ENCODE data around the gene ETV3. TPM values are rescaled to one million over a fixed set of nuclear protein-coding genes. Genes with fewer than 3 reads are reported as not detected.

ETV3 gene
- total and polyA plus RNA-seq, 2 of the 8 experiments (the other 6 are each of a cell fraction or from before 2014, with no cell fraction given), result 6.0 to 23.8 TPM

DNA sequence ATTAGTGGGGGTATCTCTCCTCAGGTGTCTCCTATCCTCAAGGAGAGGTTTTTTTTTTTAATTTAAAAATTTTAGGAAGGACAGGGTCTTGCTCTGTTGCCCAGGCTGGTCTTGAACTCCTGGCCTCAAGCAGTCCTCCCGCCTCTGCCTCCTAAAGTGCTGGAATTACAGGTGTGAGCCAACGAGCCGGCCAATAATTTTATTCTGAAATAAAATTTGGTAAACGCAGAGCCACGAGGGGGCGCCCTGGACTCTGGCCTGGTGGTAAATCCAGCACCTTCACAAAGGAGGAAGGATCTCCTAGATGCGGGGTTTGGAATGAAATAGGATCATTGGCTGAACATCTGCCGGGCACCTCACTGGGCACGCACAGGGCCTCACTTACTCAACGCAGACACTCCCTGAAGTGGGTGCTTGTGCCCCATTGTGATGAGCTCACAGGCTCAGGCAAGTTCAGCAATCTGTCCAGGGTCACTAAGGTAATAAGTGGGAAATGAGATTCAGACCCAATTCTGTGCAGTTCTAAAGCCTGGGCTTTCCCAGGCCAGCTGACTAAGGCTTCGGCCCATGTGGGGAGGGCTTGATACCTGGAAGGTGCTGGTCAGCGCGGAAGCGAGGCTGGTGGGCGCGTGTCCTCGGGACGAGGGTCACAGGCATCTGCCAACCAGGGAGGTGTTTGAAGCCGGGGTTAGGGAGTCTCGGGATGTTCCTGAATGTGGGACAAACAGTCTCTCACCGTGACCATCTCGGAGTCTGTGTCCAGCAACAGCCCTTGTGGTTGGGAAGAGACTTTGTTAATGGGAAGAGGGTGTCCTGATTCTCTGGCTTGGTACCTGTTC lies 32.7 kb upstream of the ETV3 start (continued):
- TF ChIP-seq, protein P1, sequence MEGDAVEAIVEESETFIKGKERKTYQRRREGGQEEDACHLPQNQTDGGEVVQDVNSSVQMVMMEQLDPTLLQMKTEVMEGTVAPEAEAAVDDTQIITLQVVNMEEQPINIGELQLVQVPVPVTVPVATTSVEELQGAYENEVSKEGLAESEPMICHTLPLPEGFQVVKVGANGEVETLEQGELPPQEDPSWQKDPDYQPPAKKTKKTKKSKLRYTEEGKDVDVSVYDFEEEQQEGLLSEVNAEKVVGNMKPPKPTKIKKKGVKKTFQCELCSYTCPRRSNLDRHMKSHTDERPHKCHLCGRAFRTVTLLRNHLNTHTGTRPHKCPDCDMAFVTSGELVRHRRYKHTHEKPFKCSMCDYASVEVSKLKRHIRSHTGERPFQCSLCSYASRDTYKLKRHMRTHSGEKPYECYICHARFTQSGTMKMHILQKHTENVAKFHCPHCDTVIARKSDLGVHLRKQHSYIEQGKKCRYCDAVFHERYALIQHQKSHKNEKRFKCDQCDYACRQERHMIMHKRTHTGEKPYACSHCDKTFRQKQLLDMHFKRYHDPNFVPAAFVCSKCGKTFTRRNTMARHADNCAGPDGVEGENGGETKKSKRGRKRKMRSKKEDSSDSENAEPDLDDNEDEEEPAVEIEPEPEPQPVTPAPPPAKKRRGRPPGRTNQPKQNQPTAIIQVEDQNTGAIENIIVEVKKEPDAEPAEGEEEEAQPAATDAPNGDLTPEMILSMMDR (IDR thresholded peaks at IDR 0.05; ENCODE audit: control extremely low read depth in 1 of 3, insufficient read depth in 1 of 3, low read depth in 1 of 3, low read length in 3 of 3), result peak; percentile 53 to 77 (median 61)
- TF ChIP-seq RAD21 (IDR thresholded peaks at IDR 0.05 in 1 of 2, conservative IDR thresholded peaks at IDR 0.05 in 1 of 2; ENCODE audit: low read depth in 2 of 2, low read length in 2 of 2) (peak; percentile 23 to 54; a peak in 2 of 4 replicates), RNF2 (IDR thresholded peaks at IDR 0.05; ENCODE audit: borderline replicate concordance, low read depth, low read length, missing control alignments, poor library complexity, severe bottlenecking) (no peak), EP300 (IDR thresholded peaks at IDR 0.05; ENCODE audit: borderline replicate concordance in 1 of 2, low read depth in 2 of 2, low read length in 2 of 2) (no peak)

All from H1 (cell line).